K562 (cell line): ENCODE data around the gene PCDH9. TPM values are rescaled to one million over a fixed set of nuclear protein-coding genes. Genes with fewer than 3 reads are reported as not detected.
A peak's percentile ranks its signal among the peaks of the same experiment; 100 is the strongest.

Source experiments
- ADNP ChIP-seq: fragments of 200-800 bp; sonication (Bioruptor generic); IDR thresholded peaks from 2 replicates; pipeline ENCODE4 v1.6.1; 2016; ENCODE audit warnings: missing genetic modification characterization, missing compliant biosample characterization
- ATF3 ChIP-seq, 2 experiments: fragments of 450-650 bp in 1 of 2; sonication (generic) in 1 of 2; formaldehyde crosslinking in 1 of 2; IDR thresholded peaks in 1 of 2; conservative IDR thresholded peaks in 1 of 2; 2 replicates each; pipeline versions ENCODE4 v1.6.1 to v1.8.1; 2016 to 2023; ENCODE audit warnings: mild to moderate bottlenecking in 2 of 2, moderate library complexity in 2 of 2, inconsistent platforms in 1 of 2, missing genetic modification reagents in 1 of 2
- BCL6 ChIP-seq: fragments of 250-450 bp; sonication (Bioruptor Pico); IDR thresholded peaks from 2 replicates; pipeline ENCODE4 v1.4.0; 2020
- BCLAF1 ChIP-seq, 2 experiments: fragments of 450-650 bp in 1 of 2; IDR thresholded peaks; 2 replicates each; pipeline ENCODE4 v1.6.1; 2011 to 2017; ENCODE audit warnings: low read depth in 2 of 2, antibody characterized with exemption in 1 of 2, borderline replicate concordance in 1 of 2, low read length in 1 of 2, mild to moderate bottlenecking in 1 of 2, mixed read lengths in 1 of 2; ENCODE audit not compliant: control insufficient read depth in 1 of 2
- CTBP1 ChIP-seq: fragments of 450-650 bp; IDR thresholded peaks from 2 replicates; pipeline ENCODE4 v1.6.1; 2016; ENCODE audit warnings: borderline replicate concordance
- ID3 ChIP-seq, 2 experiments: fragments of 250-450 bp in 1 of 2; fragments of 450-650 bp in 1 of 2; sonication (Bioruptor Pico) in 1 of 2; IDR thresholded peaks; 2 replicates each; pipeline versions ENCODE4 v1.6.1 to v1.8.0; 2016 to 2021; ENCODE audit warnings: mild to moderate bottlenecking in 2 of 2, moderate library complexity in 2 of 2, missing compliant biosample characterization in 1 of 2, missing genetic modification characterization in 1 of 2
- JUND ChIP-seq, 2 experiments: IDR thresholded peaks; 2 replicates in 1 of 2; 3 replicates in 1 of 2; pipeline ENCODE4 v1.6.1; 2011; ENCODE audit warnings: borderline replicate concordance in 2 of 2, low read depth in 2 of 2, low read length in 2 of 2, improper control_type of control experiment in 1 of 2, missing biosample characterization in 1 of 2, missing genetic modification characterization in 1 of 2, missing genetic modification reagents in 1 of 2
- RBM15 ChIP-seq: fragments of 200-400 bp; formaldehyde crosslinking; IDR thresholded peaks from 2 replicates; pipeline ENCODE4 v1.6.1; 2018; ENCODE audit warnings: mild to moderate bottlenecking, low read length, moderate library complexity; ENCODE audit not compliant: insufficient read depth
- RBM34 ChIP-seq: fragments of 200-400 bp; formaldehyde crosslinking; IDR thresholded peaks from 2 replicates; pipeline ENCODE4 v1.6.1; 2018; ENCODE audit warnings: low read length, borderline replicate concordance; ENCODE audit not compliant: insufficient read depth
- SIX5 ChIP-seq, 2 experiments: IDR thresholded peaks; 2 replicates each; pipeline ENCODE4 v1.6.1; 2011; ENCODE audit warnings: low read length in 2 of 2, borderline replicate concordance in 1 of 2, low read depth in 1 of 2, mild to moderate bottlenecking in 1 of 2, moderate library complexity in 1 of 2; ENCODE audit not compliant: insufficient read depth in 1 of 2
- SRSF7 ChIP-seq: fragments of 200-400 bp; formaldehyde crosslinking; optimal IDR thresholded peaks from 2 replicates; pipeline ENCODE3; 2017; ENCODE audit warnings: mild to moderate bottlenecking, low read depth, low read length
- STAT6 ChIP-seq: sonication (generic); formaldehyde crosslinking; IDR thresholded peaks from 2 replicates; pipeline ENCODE4 v1.8.1; 2023; ENCODE audit warnings: mild to moderate bottlenecking, missing genetic modification reagents
- TBP ChIP-seq: optimal IDR thresholded peaks from 2 replicates; pipeline ENCODE3; 2011; ENCODE audit warnings: low read depth, low read length, improper control_type of control experiment
- ZFP30 ChIP-seq: fragments of 250-450 bp; sonication (Bioruptor Pico); IDR thresholded peaks from 2 replicates; pipeline ENCODE4 v1.8.0; 2022; ENCODE audit warnings: moderate library complexity, mild to moderate bottlenecking, inconsistent platforms, borderline replicate concordance
- ZNF146 ChIP-seq: IDR thresholded peaks from one replicate; pipeline ENCODE4 v1.6.1; 2018; ENCODE audit warnings: missing compliant biosample characterization; ENCODE audit not compliant: unreplicated experiment
- ZNF239 ChIP-seq: fragments of 250-450 bp; sonication (Bioruptor Pico); IDR thresholded peaks from 2 replicates; pipeline ENCODE4 v1.4.0; 2020; ENCODE audit warnings: mild to moderate bottlenecking
- polyA plus RNA-seq, 8 experiments: library from polyadenylated mRNA; depleted of rRNA in 4 of 8; stranded (reverse) in 5 of 8; unstranded in 3 of 8; fragments of >200 nt; fragmentation: Nextera tagmentation in 2 of 8; fragmentation: Illumina TruSeq in 1 of 8; extraction: Ambion mirVana in 2 of 8; extraction: Trizol in 1 of 8; gene quantifications; 2 replicates each; pipeline versions ENCODE4 v1.2.1 to v1.2.3, GENCODE V29; 2011 to 2014; ENCODE audit warnings: inconsistent platforms in 1 of 8, missing spikeins in 1 of 8
- total RNA-seq, 7 experiments: library from RNA; depleted of rRNA in 6 of 7; stranded (reverse); fragments of >200 nt in 6 of 7; fragmentation: Illumina TruSeq in 2 of 7; extraction: Trizol in 2 of 7; gene quantifications; 2 replicates each; pipeline versions ENCODE4 v1.2.1 to v1.2.3, GENCODE V29; 2011 to 2021; ENCODE audit warnings: low replicate concordance in 1 of 7

Gene PCDH9
- total and polyA plus RNA-seq, 9 of the 15 experiments (the other 6 are each of a cell fraction or from before 2014, with no cell fraction given), result 1.1 to 6.7 (median 4.9) TPM

- TF ChIP-seq JUND (IDR thresholded peaks at IDR 0.05; ENCODE audit: borderline replicate concordance, low read depth, low read length) (peak; percentile 61; the same call in 1 of the 2 replicates), JUND (tag; IDR thresholded peaks at IDR 0.05; ENCODE audit: borderline replicate concordance, low read depth, low read length) (peak; percentile 65; the same call in 1 of the 3 replicates), ATF3 (IDR thresholded peaks at IDR 0.05) (peak; percentile 72), ATF3 (CRISPR knock-in tag; conservative IDR thresholded peaks at IDR 0.05) (no peak), ZNF146 (CRISPR knock-in tag) (no peak), ID3 (CRISPR knock-in tag; IDR thresholded peaks at IDR 0.05) (no peak), ID3 (tag; IDR thresholded peaks at IDR 0.05) (no peak), SIX5 (IDR thresholded peaks at IDR 0.05; ENCODE audit: borderline replicate concordance in 1 of 2, insufficient read depth in 1 of 2, low read depth in 1 of 2, low read length in 2 of 2) (no peak), ZFP30 (no peak), TBP (no peak), ZNF239 (no peak), CTBP1 (peak; percentile 36; the same call in 1 of the 2 replicates), ADNP (tag) (0 out of 2 replicates have a peak, but pooled peaks have one; percentile 32), RBM15 (no peak), BCL6 (no peak), RBM34 (no peak), BCLAF1 (IDR thresholded peaks at IDR 0.05; ENCODE audit: borderline replicate concordance in 1 of 2, control insufficient read depth in 1 of 2, low read depth in 2 of 2, low read length in 1 of 2) (no peak), SRSF7 (no peak), STAT6 (no peak)
These were observed 94.0 kb downstream of the PCDH9 start (continued) for GRCh38 chr13:67136157-67136556.
